A673 (cell line): ENCODE results near the gene KRTAP9-8. TPM values are rescaled to one million over a fixed set of nuclear protein-coding genes. Genes with fewer than 3 reads are reported as not detected.

Source experiments
- BruUV-seq: library from RNA; stranded (reverse); fragments of 400-500 nt; replicated peaks from 2 replicates; lab custom pipeline; 2021; lab: Mats Ljungman, UMichigan
- CTCF ChIA-PET: fragments of 300-600 bp; sonication (Branson Sonifier 250); formaldehyde crosslinking; loops from one replicate; lab custom pipeline; 2022; ENCODE audit warnings: antibody characterized with exemption; lab: Charles Lee
- POLR2A ChIA-PET: fragments of 300-600 bp; sonication (Branson Sonifier 250); formaldehyde crosslinking; loops from one replicate; lab custom pipeline; 2022; ENCODE audit warnings: antibody characterized with exemption; ENCODE audit not compliant: low non-redundant PET; lab: Charles Lee
- DNase-seq: peaks from one replicate; pipeline ENCODE4 v3.0.0-alpha.2; 2015; ENCODE audit warnings: low spot score
- H3K27ac ChIP-seq: fragments of 200-600 bp; sonication (generic); 2 replicates; pipeline ENCODE4 v1.5.1; 2016; ENCODE audit warnings: mixed run types, low read depth, mild to moderate bottlenecking, mixed read lengths, antibody characterized with exemption, low read length; ENCODE audit not compliant: poor library complexity, severe bottlenecking
- H3K27me3 ChIP-seq: fragments of 200-600 bp; sonication (generic); replicated peaks from 2 replicates; pipeline ENCODE4 v1.6.1; 2017; ENCODE audit warnings: mixed run types, low read depth, mild to moderate bottlenecking, mixed read lengths, antibody characterized with exemption, low read length; ENCODE audit not compliant: insufficient read depth, poor library complexity
- H3K36me3 ChIP-seq: fragments of 200-600 bp; sonication (generic); 2 replicates; pipeline ENCODE4 v1.6.1; 2016; ENCODE audit warnings: mixed run types, mild to moderate bottlenecking, mixed read lengths, antibody characterized with exemption, low read length; ENCODE audit not compliant: insufficient read depth, poor library complexity, severe bottlenecking
- H3K4me1 ChIP-seq: fragments of 200-600 bp; sonication (generic); 2 replicates; pipeline ENCODE4 v1.6.1; 2017; ENCODE audit warnings: mixed run types, mild to moderate bottlenecking, mixed read lengths, antibody characterized with exemption, low read length; ENCODE audit not compliant: insufficient read depth, poor library complexity, severe bottlenecking
- H3K4me3 ChIP-seq: fragments of 200-600 bp; sonication (generic); 2 replicates; pipeline ENCODE4 v1.5.1; 2016; ENCODE audit warnings: low read depth, mixed run types, mild to moderate bottlenecking, mixed read lengths, low read length; ENCODE audit not compliant: poor library complexity, severe bottlenecking
- H3K9me3 ChIP-seq: fragments of 200-600 bp; sonication (generic); 2 replicates; pipeline ENCODE4 v1.6.1; 2016; ENCODE audit warnings: mixed run types, low read depth, mild to moderate bottlenecking, mixed read lengths, antibody characterized with exemption, low read length; ENCODE audit not compliant: poor library complexity, severe bottlenecking
- CTCF ChIP-seq: fragments of 300-800, 200-600 bp; sonication (generic); conservative IDR thresholded peaks from 2 replicates; pipeline ENCODE4 v1.5.1; 2017; ENCODE audit warnings: low read depth, mild to moderate bottlenecking, antibody characterized with exemption, low read length, moderate library complexity, mixed read lengths
- EZH2 ChIP-seq: fragments of 200-600 bp; sonication (generic); IDR thresholded peaks from 2 replicates; pipeline ENCODE4 v1.6.1; 2017; ENCODE audit warnings: borderline replicate concordance, low read depth, mild to moderate bottlenecking, mixed read lengths, antibody characterized with exemption, low read length; ENCODE audit not compliant: poor library complexity, severe bottlenecking
- intact Hi-C: fragments of 100-400 bp; cut with micrococcal nuclease; formaldehyde crosslinking; loops from one replicate; pipeline ENCODE4 v1.10.0; 2022; ENCODE audit not compliant: unreplicated experiment
- total RNA-seq: library from RNA; stranded (reverse); gene quantifications from 2 replicates; pipeline ENCODE4 v1.2.3, GENCODE V29; 2021

The KRTAP9-8 gene
- total RNA-seq, 1 experiment from 2014 or later = not detected

GRCh38 chr17:41256291-41256685, 18.5 kb downstream of the KRTAP9-8 start:
- TF ChIP-seq CTCF (no peak), EZH2 (no peak)
- POLR2A ChIA-PET = no interaction called here
- intact Hi-C loops = no loop called here
- BruUV-seq = no TSS peak
- CTCF ChIA-PET = no interaction called here
- DNase-seq = no peak
- Histone ChIP-seq H3K9me3 (no peaks in the 10 kb centered on the region), H3K4me3 (no peak overlapping the region), H3K27ac (no peak overlapping the region), H3K4me1 (no peaks in the 10 kb centered on the region), H3K36me3 (no peaks in the 10 kb centered on the region), H3K27me3 (no peaks in the 10 kb centered on the region)

- Histone ChIP-seq H3K4me1 (no peaks in the 10 kb centered on the region), H3K9me3 (no peaks in the 10 kb centered on the region), H3K27ac (no peak overlapping the region), H3K27me3 (no peaks in the 10 kb centered on the region), H3K4me3 (no peak overlapping the region), H3K36me3 (no peaks in the 10 kb centered on the region)
- TF ChIP-seq CTCF (no peak), EZH2 (no peak)
- BruUV-seq = no TSS peak
- DNase-seq = no peak
- ChIA-PET POLR2A (no interaction called here), CTCF (no interaction called here)
- intact Hi-C loops = no loop called here
These were observed 20.6 kb downstream of the KRTAP9-8 start for GRCh38 chr17:41258406-41258805.

- BruUV-seq = no TSS peak
- POLR2A ChIA-PET = no interaction called here
- Histone ChIP-seq H3K4me3 (no peak overlapping the region), H3K27ac (no peak overlapping the region), H3K27me3 (no peaks in the 10 kb centered on the region), H3K36me3 (no peaks in the 10 kb centered on the region), H3K9me3 (no peaks in the 10 kb centered on the region), H3K4me1 (no peaks in the 10 kb centered on the region)
- intact Hi-C loops = no loop called here
- CTCF ChIA-PET = no interaction called here
- TF ChIP-seq EZH2 (no peak), CTCF (no peak)
- no peak for DNase-seq
These were observed 25.4 kb downstream of the KRTAP9-8 start for GRCh38 chr17:41263212-41263611.
